Neural cell (in vitro differentiated cells): ENCODE results near the gene NSF. TPM values are rescaled to one million over a fixed set of nuclear protein-coding genes. Genes with fewer than 3 reads are reported as not detected.
"Not testable (repeated sequence)": the region's sequence is repeated elsewhere in the genome, so short reads cannot be mapped to it uniquely, and the experiment has no call there.

Experiments used
- H2AFZ ChIP-seq: fragments of 200-600, 300-800 bp; sonication (generic), shearing (Covaris generic); 2 replicates; pipeline ENCODE4 v1.6.0; 2014; ENCODE audit warnings: low read depth, mild to moderate bottlenecking, antibody characterized with exemption, low read length, moderate library complexity
- H3F3A ChIP-seq: fragments of 200-600 bp; shearing (Covaris generic); 2 replicates; pipeline ENCODE4 v1.6.1; 2016; ENCODE audit warnings: mild to moderate bottlenecking, moderate library complexity, mixed read lengths, antibody characterized with exemption, low read length; ENCODE audit not compliant: insufficient read depth, poor library complexity, severe bottlenecking
- H3K27ac ChIP-seq: fragments of 200-600, 300-800 bp; sonication (generic), shearing (Covaris generic); 2 replicates; pipeline ENCODE4 v1.5.1; 2014; ENCODE audit warnings: mild to moderate bottlenecking, low read length, moderate library complexity
- H3K27me3 ChIP-seq: fragments of 300-800, 200-600 bp; sonication (generic), shearing (Covaris generic); 2 replicates; pipeline ENCODE4 v1.6.0; 2014; ENCODE audit warnings: mild to moderate bottlenecking, low read depth, low read length, moderate library complexity; ENCODE audit not compliant: insufficient read depth
- H3K36me3 ChIP-seq: fragments of 300-800, 200-600 bp; sonication (generic), shearing (Covaris generic); 2 replicates; pipeline ENCODE4 v1.5.1; 2014; ENCODE audit warnings: mild to moderate bottlenecking, antibody characterized with exemption, low read length, moderate library complexity; ENCODE audit not compliant: insufficient read depth
- H3K4me2 ChIP-seq: fragments of 300-800, 200-600 bp; sonication (generic), shearing (Covaris generic); 2 replicates; pipeline ENCODE4 v1.6.0; 2014; ENCODE audit warnings: mild to moderate bottlenecking, low read length
- H3K4me3 ChIP-seq: fragments of 300-800, 200-600 bp; sonication (generic), shearing (Covaris generic); 2 replicates; pipeline ENCODE4 v1.5.1; 2014; ENCODE audit warnings: mild to moderate bottlenecking, low read length, moderate library complexity
- H3K79me2 ChIP-seq: fragments of 200-600 bp; shearing (Covaris generic); replicated peaks from 2 replicates; pipeline ENCODE4 v1.6.0; 2014; ENCODE audit warnings: mild to moderate bottlenecking, low read length, moderate library complexity; ENCODE audit not compliant: insufficient read depth
- H3K9ac ChIP-seq: fragments of 300-800, 200-600 bp; sonication (generic), shearing (Covaris generic); 2 replicates; pipeline ENCODE4 v1.6.1; 2016; ENCODE audit warnings: mild to moderate bottlenecking, low read length, mixed read lengths
- H3K9me2 ChIP-seq: fragments of 200-600 bp; shearing (Covaris generic); 2 replicates; pipeline ENCODE4 v1.6.1; 2016; ENCODE audit warnings: mild to moderate bottlenecking, low read length, mixed read lengths; ENCODE audit not compliant: insufficient read depth
- H3K9me3 ChIP-seq: fragments of 200-600, 300-800 bp; sonication (generic), shearing (Covaris generic); 2 replicates; pipeline ENCODE4 v1.6.1; 2016; ENCODE audit warnings: mild to moderate bottlenecking, mixed run types, low read length, moderate library complexity, mixed read lengths
- H4K20me1 ChIP-seq: fragments of 200-600 bp; shearing (Covaris generic); 2 replicates; pipeline ENCODE4 v1.6.1; 2016; ENCODE audit warnings: mild to moderate bottlenecking, mixed run types; ENCODE audit not compliant: insufficient read depth
- polyA minus RNA-seq: library from RNA; depleted of rRNA, polyadenylated mRNA; stranded (reverse); fragments of >200 nt; gene quantifications from 2 replicates; pipeline ENCODE4 v1.2.3, GENCODE V29; 2014
- polyA plus RNA-seq: library from polyadenylated mRNA; depleted of rRNA; stranded (reverse); fragments of >200 nt; gene quantifications from 2 replicates; pipeline ENCODE4 v1.2.3, GENCODE V29; 2014

NSF gene
- polyA plus RNA-seq (92.5 and 98.6 TPM in 2 replicates), polyA minus RNA-seq (167 and 171 TPM in 2 replicates)

DNA sequence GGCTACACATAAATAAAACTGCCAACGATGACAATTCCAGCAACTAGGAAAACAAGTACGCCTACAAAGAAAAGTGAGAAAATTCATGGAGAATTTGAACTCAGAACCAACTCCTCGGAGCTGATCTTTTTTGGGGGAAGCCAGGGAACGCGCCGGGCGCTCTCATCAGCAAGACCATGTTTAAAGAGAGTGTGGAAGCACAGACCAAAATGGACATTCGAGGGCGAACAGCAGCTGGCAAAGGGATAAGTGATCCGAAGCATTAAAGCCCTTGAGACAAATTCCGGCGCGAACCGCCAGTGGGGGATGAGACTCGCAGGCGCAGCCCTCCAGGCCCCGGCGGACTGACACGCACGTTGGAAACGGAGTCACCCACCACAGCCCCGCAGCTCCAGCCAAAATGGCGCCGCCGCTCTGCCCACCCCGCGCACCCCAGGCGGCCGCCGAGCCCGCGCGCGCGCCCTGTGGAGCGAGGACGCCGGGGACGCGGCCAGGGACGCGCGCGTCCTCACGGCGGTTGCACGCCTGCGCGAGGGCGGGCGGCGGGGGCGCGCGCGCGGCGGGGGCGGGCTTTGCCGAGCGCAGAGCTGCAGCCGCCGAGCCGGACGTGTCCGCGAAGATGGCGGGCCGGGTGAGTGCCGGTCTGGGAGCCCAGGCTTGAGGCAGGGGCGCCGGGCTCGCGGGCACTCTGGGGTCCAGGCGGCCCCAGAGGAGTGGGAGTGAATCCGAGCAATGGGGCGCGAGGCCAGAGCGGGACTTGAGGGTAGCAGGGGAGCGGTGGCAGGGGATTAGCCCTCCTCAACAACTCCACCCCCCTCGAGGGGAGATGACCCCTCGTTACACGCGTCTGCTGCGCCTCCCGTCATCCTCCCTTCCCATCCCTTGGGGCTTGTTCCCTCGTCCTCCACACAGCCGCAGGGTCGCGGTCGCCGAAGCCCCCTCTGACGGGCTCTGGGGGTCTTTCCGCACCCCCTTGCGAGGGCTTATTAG, at the start of gene NSF:
NSF (plus strand) TSS at position 513 of the 990 bp plus-strand sequence; CDS start at position 620, 107 bp downstream.
- H3F3A ChIP-seq, H3K4me3 ChIP-seq, H3K27me3 ChIP-seq, H3K9ac ChIP-seq, H3K4me2 ChIP-seq, H3K79me2 ChIP-seq, H3K9me3 ChIP-seq, H3K36me3 ChIP-seq, H3K9me2 ChIP-seq, H3K27ac ChIP-seq, H2AFZ ChIP-seq, H4K20me1 ChIP-seq: not testable (repeated sequence)

DNA sequence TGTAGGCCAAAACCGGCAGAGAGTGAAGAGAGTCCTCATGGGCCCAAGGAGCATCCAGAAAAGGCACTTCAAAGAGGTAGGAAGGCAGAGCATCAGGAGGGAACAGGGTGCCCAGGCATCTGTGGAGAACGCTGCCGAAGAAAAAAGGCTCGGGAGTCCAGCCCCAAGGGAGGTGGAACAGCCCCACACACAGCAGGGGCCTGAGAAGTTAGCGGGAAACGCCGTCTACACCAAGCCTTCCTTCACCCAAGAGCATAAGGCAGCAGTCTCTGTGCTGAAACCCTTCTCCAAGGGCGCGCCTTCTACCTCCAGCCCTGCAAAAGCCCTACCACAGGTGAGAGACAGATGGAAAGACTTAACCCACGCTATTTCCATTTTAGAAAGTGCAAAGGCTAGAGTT, 41.9 kb upstream of the NSF start:
- not testable (repeated sequence) for H3K9me2 ChIP-seq, H3F3A ChIP-seq, H3K9ac ChIP-seq, H3K9me3 ChIP-seq, H4K20me1 ChIP-seq, H2AFZ ChIP-seq, H3K4me2 ChIP-seq, H3K27me3 ChIP-seq, H3K4me3 ChIP-seq, H3K36me3 ChIP-seq, H3K27ac ChIP-seq, H3K79me2 ChIP-seq

DNA sequence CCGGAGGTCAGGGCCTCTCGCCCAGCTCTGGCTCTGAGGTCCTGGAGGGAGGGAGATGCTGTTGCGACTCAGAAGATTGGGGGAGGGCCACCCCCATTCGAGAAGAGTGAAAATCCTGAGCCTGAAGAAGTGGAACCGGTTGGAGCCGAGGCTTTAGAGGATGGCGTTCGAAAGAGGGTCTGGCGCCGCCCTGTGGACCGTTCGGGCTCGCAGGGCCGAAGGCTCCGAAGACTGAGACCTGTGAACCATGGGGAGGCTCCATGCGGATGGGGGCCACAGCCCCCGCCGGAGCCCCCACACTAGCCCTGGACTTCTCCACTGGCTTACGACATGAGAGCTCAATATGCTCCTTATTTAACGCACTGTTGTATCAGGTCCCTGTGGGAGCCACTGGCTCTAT, 31.3 kb upstream of the NSF start:
- not testable (repeated sequence) for H3K9me2 ChIP-seq, H3K9ac ChIP-seq, H3K9me3 ChIP-seq

DNA sequence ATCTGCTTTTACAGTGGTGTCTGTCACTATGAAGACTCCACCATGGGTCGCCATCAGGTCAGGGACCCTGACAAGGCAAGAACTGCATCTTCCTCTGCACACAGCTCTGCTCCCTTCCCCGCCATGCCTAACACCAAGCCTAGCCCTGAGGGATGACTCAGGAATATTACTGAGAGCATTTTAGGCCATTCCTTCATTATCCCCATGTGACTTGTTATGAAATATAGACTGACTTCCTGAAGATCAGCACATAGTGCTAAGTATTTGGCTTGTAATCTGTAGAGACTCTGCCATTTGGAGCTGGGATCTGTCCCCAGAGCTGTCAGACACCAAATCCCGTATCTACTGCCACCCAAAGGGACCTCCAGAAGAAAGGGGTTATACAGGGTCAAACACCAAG, 30.4 kb upstream of the NSF start:
- H3K27ac ChIP-seq, H4K20me1 ChIP-seq, H3F3A ChIP-seq, H3K9me3 ChIP-seq, H3K9me2 ChIP-seq, H3K9ac ChIP-seq, H3K79me2 ChIP-seq, H3K4me2 ChIP-seq, H2AFZ ChIP-seq, H3K36me3 ChIP-seq, H3K27me3 ChIP-seq, H3K4me3 ChIP-seq: not testable (repeated sequence)

More for the DNA sequence above, 31.3 kb upstream of the NSF start:
- not testable (repeated sequence) for H3K36me3 ChIP-seq, H3K27ac ChIP-seq, H3K4me2 ChIP-seq, H3K27me3 ChIP-seq, H3K4me3 ChIP-seq, H3K79me2 ChIP-seq, H4K20me1 ChIP-seq, H3F3A ChIP-seq, H2AFZ ChIP-seq

DNA sequence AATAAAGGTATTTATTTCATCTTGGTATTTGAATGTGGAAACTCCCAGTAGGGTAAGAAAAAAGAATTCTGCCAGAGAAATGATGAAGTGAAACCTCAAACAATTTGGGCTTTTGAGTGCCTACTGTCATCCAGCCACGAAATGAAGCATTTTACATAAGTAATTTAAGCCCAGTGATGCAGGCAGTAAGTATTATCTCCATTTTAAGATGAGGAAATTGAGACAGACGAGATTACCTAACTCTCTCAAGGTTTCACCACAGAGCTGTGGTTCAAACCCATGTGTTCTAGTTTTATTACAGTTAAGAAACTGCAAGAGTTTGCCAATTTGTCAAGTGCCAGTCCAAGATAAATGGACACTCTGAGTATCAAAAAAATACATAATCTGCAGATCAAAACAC, 24.2 kb upstream of the NSF start:
- H3K9me2 ChIP-seq, H3K9me3 ChIP-seq, H3K4me2 ChIP-seq, H2AFZ ChIP-seq, H3K9ac ChIP-seq, H3K27ac ChIP-seq, H3K27me3 ChIP-seq, H3K79me2 ChIP-seq, H3K36me3 ChIP-seq, H4K20me1 ChIP-seq, H3F3A ChIP-seq, H3K4me3 ChIP-seq: not testable (repeated sequence)

DNA sequence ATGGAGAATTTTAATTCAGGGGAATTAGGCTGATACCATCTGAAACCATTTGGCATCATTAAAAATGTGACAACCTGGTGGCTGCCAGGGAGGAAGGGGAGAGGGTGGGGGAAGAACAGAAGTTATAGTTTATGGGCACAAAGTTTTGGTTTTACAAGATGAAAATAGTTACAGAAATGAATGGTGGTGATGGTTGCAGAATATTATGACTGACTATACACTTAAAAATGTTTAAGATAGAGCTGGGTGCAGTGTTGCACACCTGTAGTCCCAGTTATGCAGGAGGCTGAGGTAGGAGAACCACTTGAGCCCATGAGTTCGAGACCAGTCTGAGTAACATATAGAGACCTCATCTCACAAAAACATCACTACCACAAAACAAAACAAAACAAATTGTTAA, 23.5 kb upstream of the NSF start:
- not testable (repeated sequence) for H3K9me3 ChIP-seq, H3K27ac ChIP-seq, H3K27me3 ChIP-seq, H4K20me1 ChIP-seq, H2AFZ ChIP-seq, H3K36me3 ChIP-seq, H3F3A ChIP-seq, H3K9me2 ChIP-seq, H3K79me2 ChIP-seq, H3K4me3 ChIP-seq, H3K4me2 ChIP-seq, H3K9ac ChIP-seq

DNA sequence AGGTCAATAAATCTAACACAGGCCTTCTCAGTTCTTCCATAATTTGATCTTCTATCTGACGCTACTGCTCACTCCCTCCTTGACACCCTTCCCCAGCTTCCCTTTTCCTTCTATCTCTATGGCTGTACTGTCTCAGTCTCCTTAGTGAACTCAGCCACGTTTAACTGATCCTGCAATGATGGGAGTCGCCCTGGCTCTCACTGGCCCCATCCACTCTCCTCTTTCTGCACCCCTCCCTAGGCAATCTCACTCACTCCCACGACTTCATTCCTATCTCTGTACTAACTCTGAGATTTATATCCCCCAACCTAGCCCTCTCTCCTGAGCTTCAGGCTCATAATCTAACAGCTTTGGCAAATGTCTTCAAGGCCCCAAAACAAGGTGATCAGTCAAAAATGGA, 18.7 kb upstream of the NSF start:
- H3K4me3 ChIP-seq, H3K36me3 ChIP-seq, H3K27me3 ChIP-seq, H3K79me2 ChIP-seq, H4K20me1 ChIP-seq, H3F3A ChIP-seq, H3K9me3 ChIP-seq, H3K4me2 ChIP-seq, H3K9me2 ChIP-seq, H3K9ac ChIP-seq, H2AFZ ChIP-seq, H3K27ac ChIP-seq: not testable (repeated sequence)
